Erythroblast (primary cell): Measurements from ENCODE around the gene ADGRL1.

Experiments
- GATA1 ChIP-seq: IDR thresholded peaks from 2 replicates; pipeline ENCODE4 v1.6.1; 2011; ENCODE audit warnings: low read depth, mild to moderate bottlenecking, control low read depth, low read length, moderate library complexity
- POLR2A ChIP-seq: IDR thresholded peaks from 2 replicates; pipeline ENCODE4 v1.6.1; 2011; ENCODE audit warnings: mild to moderate bottlenecking, low read length

- TF ChIP-seq POLR2A (no peak), GATA1 (no peak)
Observed at GRCh38 chr19:14127929-14128509, 78.0 kb downstream of the ADGRL1 start.
